ENCODE data around the gene ST8SIA6.

DNA sequence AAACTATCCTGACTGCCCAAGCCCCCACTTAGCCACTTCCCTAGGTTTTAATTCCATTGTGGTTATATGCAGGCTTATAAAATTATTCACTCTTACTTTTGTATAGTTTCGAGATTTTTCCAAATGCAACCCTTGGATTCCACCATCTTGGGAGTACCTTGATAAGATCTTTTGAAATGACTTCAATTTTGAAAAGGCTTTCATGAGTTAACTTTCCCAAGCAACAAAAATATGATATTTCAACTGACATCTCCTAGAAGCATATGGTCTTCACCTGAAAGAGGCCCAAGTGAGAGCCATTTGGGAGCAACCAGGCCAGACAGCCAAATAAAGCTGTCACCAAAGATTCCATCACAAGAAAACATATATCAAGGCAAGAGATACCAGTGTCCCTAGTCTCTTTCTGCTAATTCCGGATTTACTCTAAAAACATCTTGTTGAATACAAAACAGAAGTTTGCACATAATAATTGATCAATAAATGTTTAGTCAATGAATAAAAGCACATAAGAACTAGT, 1.7 kb upstream of the ST8SIA6 start:
- TF ChIP-seq, protein P1, sequence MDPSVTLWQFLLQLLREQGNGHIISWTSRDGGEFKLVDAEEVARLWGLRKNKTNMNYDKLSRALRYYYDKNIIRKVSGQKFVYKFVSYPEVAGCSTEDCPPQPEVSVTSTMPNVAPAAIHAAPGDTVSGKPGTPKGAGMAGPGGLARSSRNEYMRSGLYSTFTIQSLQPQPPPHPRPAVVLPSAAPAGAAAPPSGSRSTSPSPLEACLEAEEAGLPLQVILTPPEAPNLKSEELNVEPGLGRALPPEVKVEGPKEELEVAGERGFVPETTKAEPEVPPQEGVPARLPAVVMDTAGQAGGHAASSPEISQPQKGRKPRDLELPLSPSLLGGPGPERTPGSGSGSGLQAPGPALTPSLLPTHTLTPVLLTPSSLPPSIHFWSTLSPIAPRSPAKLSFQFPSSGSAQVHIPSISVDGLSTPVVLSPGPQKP (IDR thresholded peaks at IDR 0.05; ENCODE audit: low read depth, low read length): no peak
- TF ChIP-seq RAD21 (IDR thresholded peaks at IDR 0.05; ENCODE audit: insufficient read depth, low read depth, low read length): no peak

Data from GM12878 (cell line).